Stimulated activated CD8-positive, alpha-beta memory T cell treated with anti-CD3 and anti-CD28 coated beads, Interleukin-15, amount 100 ng/mL, for 48 hours (primary cell): ENCODE results near the gene CSKMT.
A peak's percentile ranks its signal among the peaks of the same experiment; 100 is the strongest.
"Not testable (repeated sequence)": the region's sequence is repeated elsewhere in the genome, so short reads cannot be mapped to it uniquely, and the experiment has no call there.

Experiments used
- DNase-seq, 2 donors: peaks; one replicate each; pipeline ENCODE4 v3.0.0-alpha.2; 2020; ENCODE audit warnings: low read depth in 2 of 2

CSKMT gene

DNA sequence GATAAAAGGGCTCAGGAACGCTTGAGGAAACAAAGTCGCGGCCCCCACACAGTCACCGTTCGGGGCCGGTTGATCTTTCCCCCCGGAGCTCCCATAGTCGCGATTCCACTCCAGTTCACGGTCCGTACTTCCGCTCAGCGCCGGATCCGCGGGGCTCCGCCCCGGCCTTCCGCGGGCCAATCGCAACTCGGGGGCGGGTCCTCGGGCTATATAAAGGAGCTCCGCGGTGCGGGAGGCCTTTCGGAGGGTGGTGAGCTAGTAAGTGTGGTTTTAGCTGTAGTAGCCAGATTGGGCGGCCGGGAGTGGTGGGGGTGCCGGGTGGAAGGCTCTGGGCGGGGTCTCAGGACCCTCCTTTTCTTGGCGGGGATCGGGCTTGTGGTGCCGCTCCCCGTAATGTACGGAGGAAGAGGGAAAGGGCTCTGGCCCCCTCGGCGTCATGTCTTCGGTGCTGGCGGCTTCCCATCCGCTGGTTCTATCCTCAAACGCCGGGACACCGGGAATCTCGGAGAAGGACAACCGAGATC is at the start of gene CSKMT, which contains the start of gene C11orf98:
Gene CSKMT (plus strand): TSS at position 238 of the 524 bp plus-strand sequence. CDS start 568 bp downstream, outside the sequence.
Gene C11orf98 (minus strand): TSS at position 136 of the 524 bp plus-strand sequence. CDS start 41 bp downstream, at position 95.
- peak; percentile 92 to 93 for DNase-seq

DNA sequence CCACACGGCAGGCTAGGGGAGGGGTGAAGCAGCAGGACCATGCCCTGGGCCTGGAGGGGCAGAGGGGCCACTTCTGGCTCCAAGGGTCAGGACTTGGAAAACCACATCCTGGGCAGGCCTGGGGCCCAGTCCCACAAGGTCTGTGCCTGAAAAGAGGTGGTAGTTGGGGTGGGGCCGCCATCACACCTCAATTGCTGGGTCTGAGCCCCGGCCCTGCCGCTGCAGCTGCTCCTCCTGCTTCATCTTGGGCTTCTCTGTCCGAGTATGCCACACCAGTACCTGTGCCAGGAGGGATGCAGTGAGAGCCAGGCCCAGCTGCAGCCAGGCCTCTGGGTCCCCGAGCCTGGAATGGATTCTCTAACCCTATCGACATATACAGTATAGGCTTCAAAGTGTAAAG is 49.6 kb upstream of the CSKMT start:
- DNase-seq, result no peak

GRCh38 chr11:62616957-62617356 is 48.2 kb upstream of the CSKMT start:
- not testable (repeated sequence) for DNase-seq

DNA sequence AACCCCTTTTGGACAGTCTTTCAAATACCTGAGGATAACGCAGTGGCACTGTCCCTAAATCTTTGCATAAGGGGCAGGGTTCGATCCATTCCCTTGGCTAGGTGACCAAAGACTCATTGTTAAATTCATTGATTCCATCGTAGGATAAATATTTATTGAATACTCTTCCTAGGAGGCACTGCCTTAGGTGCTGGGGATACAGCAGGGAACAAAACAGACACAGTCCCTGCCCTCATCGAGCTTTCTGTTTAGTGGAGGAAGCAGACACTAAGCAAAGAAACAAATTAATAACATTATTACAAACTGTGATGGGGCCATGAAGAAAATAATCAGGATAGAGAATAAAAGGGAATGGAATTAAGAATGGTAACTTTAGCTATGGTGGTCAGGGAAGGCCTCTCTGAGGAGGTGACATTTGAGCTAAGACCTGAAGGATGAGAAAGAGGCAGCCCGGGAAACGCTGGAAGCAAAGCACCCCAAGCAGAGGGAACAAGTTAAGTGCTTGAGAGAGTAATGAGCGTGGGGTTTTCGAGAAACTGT is 44.0 kb upstream of the CSKMT start:
- DNase-seq, result no peak

GRCh38 chr11:62621567-62622470 is 43.3 kb upstream of the CSKMT start, which contains the start of gene B3GAT3:
TSS of gene B3GAT3 (minus strand) at chr11:62621986. CDS start at chr11:62621947, 39 bp downstream.
- peak; percentile 98 for DNase-seq

DNA sequence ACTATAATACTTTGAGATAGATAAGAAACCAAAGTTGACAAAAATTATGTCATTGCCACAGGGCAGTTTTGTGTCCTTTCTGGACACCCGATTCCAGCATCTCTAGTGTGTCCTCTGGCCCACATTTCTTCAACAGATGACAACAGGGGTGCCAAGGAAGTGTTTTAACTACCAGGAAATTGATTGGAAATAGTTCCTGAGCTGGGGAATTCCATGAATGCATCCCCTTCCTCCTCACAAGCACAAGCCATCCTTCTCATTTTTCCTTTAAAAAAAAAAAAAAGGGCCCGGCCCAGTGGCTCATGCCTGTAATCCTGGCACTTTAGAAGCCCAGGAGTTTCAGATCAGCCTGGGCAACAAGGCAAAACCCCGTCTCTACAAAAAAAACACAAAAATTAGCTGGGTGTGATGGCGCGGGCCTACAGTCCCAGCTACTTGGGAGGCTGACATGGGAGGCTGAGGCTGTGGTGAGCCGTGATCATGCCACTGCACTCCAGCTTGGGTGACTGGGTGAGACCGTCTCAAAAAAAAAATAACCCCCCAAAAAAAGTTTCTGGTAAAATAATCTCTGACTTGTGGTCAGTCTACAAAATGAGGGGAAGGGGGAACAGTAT is 42.5 kb upstream of the CSKMT start:
- no peak for DNase-seq

- DNase-seq, result no peak
Measured at GRCh38 chr11:62627713-62628112, 37.4 kb upstream of the CSKMT start.

- no peak for DNase-seq
Measured at GRCh38 chr11:62632492-62632891, 32.6 kb upstream of the CSKMT start.

GRCh38 chr11:62644220-62644619 is 20.9 kb upstream of the CSKMT start:
- no peak for DNase-seq

DNA sequence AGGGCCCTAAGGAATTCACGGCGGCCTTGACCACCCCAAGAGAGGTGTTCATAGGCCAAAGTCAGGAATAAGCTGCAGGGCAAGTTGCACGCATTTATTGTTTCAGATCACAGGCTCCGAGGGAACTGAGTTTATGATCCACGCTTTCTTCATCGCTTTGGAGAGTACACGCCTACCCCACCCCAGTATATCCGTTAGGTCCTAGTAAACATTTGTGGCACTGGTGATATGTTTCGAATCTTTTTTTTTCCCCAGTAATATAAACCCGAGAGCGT is 19.5 kb upstream of the CSKMT start:
- DNase-seq, result no peak

- peak; percentile 99 for DNase-seq
Measured at GRCh38 chr11:62645946-62646824, 18.9 kb upstream of the CSKMT start, which contains the start of gene GANAB. TSS of gene GANAB (minus strand) at chr11:62646613. CDS start at chr11:62646599, 14 bp downstream.

GRCh38 chr11:62646825-62647608 is 18.1 kb upstream of the CSKMT start:
- no peak for DNase-seq

GRCh38 chr11:62647609-62648005 is 17.5 kb upstream of the CSKMT start:
- no peak for DNase-seq

GRCh38 chr11:62648185-62648966 is 16.7 kb upstream of the CSKMT start:
- DNase-seq, result no peak

DNA sequence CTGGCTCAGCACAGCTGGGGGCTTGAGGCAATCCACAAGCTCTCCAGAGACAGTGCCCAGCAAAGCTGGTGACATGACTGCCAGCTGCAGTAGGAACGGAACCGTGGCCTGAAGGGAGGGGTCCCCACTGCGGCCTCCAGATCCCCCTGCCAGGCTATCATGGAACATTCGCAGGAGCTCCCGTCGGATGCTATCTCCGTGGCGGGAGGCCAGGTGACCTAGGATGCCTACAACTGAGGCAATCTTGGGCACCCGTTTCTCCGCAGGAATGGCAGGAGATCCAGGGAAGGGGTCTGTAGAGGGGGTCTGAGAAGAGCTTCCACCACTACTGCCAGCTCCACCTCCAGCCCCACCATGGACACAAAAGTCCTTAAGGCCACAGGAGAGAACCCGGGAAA is 16.1 kb upstream of the CSKMT start:
- DNase-seq, result no peak

- no peak for DNase-seq
Measured at GRCh38 chr11:62649486-62649885, 15.6 kb upstream of the CSKMT start.

DNA sequence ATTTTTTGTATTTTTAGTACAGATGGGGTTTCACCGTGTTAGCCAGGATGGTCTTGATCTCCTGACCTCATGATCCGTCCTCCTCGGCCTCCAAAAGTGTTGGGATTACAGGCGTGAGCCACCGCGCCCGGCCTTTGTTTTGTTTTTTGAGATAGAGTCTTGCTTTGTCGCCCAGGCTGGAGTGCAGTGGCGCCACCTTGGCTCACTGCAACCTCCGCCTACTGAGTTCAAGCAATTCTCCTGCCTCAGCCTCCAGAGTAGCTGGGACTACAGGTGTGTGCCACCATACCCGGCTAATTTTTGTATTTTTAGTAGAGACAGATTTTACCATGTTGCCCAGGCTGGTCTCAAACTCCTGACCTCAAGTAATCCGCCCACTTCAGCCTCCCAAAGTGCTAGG is 14.8 kb upstream of the CSKMT start:
- DNase-seq, result not testable (repeated sequence)

DNA sequence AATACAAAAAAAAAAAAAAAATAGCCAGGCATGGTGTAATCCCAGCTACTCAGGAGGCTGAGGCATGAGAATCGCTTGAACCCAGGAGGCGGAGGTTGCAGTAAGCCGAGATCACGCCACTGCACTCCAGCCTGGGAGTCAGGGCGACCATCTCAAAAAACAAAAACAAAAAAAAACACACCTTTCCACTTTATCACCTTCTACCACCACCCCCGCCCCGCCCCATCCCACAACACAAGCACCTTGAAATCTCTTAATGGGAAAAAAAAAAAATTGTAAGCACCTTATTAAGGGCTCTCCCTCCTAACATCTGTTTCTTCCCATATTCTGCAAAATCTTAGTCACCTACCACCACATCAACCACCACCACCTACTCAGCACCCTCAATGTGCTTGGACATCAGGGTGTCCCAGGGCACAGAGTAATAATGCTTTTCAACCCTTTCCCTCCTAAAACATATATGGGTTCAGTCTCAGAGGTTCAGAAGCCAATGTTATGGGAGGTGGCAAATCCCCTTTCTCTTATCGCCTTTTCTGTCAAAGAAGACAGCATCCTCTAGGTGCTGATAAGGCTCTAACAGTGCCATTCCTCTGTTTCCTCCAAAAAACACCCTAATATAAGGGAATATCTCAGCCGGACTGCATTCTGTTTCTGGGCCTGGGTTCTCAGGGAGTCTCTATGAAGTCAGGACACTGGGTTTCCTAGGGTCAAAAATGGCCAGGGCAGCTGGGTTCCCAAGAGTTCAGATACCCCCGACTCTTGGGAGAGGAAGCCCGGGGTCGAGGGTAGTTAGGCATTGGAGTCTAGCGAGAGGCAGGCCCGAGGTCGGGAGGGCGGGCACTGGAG is 12.7 kb upstream of the CSKMT start:
- no peak for DNase-seq

DNA sequence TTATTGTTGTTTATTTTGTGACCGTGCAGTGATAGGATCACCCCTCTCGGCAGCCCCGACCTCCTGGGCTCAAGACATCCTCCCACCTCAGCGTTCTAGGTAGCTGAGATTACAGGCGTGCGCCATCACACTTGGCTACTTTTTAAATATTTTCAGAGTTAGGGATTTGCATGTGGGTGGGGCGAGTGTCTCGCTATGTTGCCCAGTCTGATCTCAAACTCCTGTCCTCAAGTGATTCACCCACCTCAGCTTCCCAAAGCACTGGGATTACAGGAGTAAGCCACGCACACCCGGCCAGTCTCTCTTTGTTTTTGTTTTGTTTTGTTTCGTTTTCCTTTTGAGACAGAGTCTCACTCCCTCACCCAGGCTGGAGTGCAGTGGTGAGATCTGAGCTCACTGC is 10.8 kb upstream of the CSKMT start:
- no peak for DNase-seq
